Measurements from ENCODE around the gene HSD17B12.

Gene HSD17B12

DNA sequence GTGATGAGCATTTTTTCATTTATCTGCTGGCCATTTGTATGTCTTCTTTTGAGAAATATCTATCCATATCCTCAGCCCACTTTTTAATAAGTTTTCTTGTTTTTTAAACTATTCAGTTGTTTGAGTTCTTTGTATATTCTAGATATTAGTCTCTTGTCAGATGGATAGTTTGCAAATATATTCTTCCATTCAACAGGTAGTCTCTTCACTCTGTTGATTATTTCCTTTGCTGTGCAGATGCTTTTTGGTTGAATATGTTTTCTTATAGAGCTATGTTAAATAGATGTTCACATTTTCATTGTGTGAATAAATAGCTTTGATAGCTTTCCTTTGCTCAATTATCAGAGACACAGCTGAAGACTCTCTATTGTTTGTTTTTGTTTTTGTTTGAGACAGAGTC is 131.9 kb downstream of the HSD17B12 start:
- TF ChIP-seq, protein P1, sequence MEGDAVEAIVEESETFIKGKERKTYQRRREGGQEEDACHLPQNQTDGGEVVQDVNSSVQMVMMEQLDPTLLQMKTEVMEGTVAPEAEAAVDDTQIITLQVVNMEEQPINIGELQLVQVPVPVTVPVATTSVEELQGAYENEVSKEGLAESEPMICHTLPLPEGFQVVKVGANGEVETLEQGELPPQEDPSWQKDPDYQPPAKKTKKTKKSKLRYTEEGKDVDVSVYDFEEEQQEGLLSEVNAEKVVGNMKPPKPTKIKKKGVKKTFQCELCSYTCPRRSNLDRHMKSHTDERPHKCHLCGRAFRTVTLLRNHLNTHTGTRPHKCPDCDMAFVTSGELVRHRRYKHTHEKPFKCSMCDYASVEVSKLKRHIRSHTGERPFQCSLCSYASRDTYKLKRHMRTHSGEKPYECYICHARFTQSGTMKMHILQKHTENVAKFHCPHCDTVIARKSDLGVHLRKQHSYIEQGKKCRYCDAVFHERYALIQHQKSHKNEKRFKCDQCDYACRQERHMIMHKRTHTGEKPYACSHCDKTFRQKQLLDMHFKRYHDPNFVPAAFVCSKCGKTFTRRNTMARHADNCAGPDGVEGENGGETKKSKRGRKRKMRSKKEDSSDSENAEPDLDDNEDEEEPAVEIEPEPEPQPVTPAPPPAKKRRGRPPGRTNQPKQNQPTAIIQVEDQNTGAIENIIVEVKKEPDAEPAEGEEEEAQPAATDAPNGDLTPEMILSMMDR (IDR thresholded peaks at IDR 0.05; ENCODE audit: low read length): no peak
- no peak for TF ChIP-seq EZH2 (IDR thresholded peaks at IDR 0.05; ENCODE audit: borderline replicate concordance, low read length)
- Histone ChIP-seq H2AFZ (ENCODE audit: low read length) (no peak overlapping the region), H3K79me2 (ENCODE audit: insufficient read depth, low read length) (no peaks in the 10 kb centered on the region)

DNA sequence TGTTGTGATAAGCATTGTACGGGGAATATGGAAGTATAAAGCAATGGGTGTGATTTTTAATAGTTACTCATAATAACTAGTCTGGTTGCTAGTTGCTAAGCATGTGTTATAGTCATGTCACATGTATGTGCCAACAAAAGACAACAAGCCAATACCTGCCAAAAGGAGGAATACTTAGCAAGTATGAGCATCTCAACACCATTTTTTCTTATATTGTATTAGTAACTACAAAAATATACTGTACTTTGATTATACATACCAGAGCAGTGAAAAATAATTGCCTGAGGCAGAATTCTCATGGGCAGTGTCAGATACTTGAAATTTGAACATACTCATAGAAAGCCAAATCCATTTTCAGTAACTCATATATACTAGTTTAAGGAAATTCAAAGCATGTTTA is 137.7 kb downstream of the HSD17B12 start:
- H3K4me3 ChIP-seq (ENCODE audit: low read depth, low read length, poor library complexity, severe bottlenecking): no peak overlapping the region
- H3K4me2 ChIP-seq (ENCODE audit: low read length): no peak overlapping the region
- H3K27ac ChIP-seq (ENCODE audit: low read depth, low read length, poor library complexity, severe bottlenecking): no peak overlapping the region
- H4K20me1 ChIP-seq (ENCODE audit: insufficient read depth, low read length): no peaks in the 10 kb centered on the region
- H3K27me3 ChIP-seq (ENCODE audit: insufficient read depth, low read length): no peaks in the 10 kb centered on the region
- H2AFZ ChIP-seq (ENCODE audit: low read length): no peak overlapping the region
- 0 out of 2 replicates have a peak, but pooled peaks cover 4% of the 10 kb centered on the region for H3K9me3 ChIP-seq (ENCODE audit: low read length)
- no peak overlapping the region for H3K9ac ChIP-seq (ENCODE audit: low read length)
- H3K79me2 ChIP-seq (ENCODE audit: insufficient read depth, low read length): no peaks in the 10 kb centered on the region
- H3K9me2 ChIP-seq (ENCODE audit: low read depth, low read length): no peaks in the 10 kb centered on the region
- H3K36me3 ChIP-seq (ENCODE audit: insufficient read depth, low read length): peaks cover 55% of the 10 kb centered on the region
- no peaks in the 10 kb centered on the region for H3K4me1 ChIP-seq (ENCODE audit: insufficient read depth, low read length, severe bottlenecking)
- H3F3A ChIP-seq (ENCODE audit: insufficient read depth, low read length): no peaks in the 10 kb centered on the region
- no peak for TF ChIP-seq EZH2 (IDR thresholded peaks at IDR 0.05; ENCODE audit: borderline replicate concordance, low read length)
- TF ChIP-seq, protein P1 (IDR thresholded peaks at IDR 0.05; ENCODE audit: low read length): no peak

More for the DNA sequence above, 131.9 kb downstream of the HSD17B12 start:
- H3K9me3 ChIP-seq (ENCODE audit: low read length): no peaks in the 10 kb centered on the region
- H3K4me2 ChIP-seq (ENCODE audit: low read length): no peak overlapping the region
- H3K9me2 ChIP-seq (ENCODE audit: low read depth, low read length): no peaks in the 10 kb centered on the region
- peaks cover 13% of the 10 kb centered on the region for H3K36me3 ChIP-seq (ENCODE audit: insufficient read depth, low read length)
- H3K27me3 ChIP-seq (ENCODE audit: insufficient read depth, low read length): no peaks in the 10 kb centered on the region
- H4K20me1 ChIP-seq (ENCODE audit: insufficient read depth, low read length): no peaks in the 10 kb centered on the region
- H3K4me3 ChIP-seq (ENCODE audit: low read depth, low read length, poor library complexity, severe bottlenecking): no peak overlapping the region
- H3K9ac ChIP-seq (ENCODE audit: low read length): no peak overlapping the region
- no peaks in the 10 kb centered on the region for H3F3A ChIP-seq (ENCODE audit: insufficient read depth, low read length)
- H3K4me1 ChIP-seq (ENCODE audit: insufficient read depth, low read length, severe bottlenecking): no peaks in the 10 kb centered on the region
- H3K27ac ChIP-seq (ENCODE audit: low read depth, low read length, poor library complexity, severe bottlenecking): no peak overlapping the region

DNA sequence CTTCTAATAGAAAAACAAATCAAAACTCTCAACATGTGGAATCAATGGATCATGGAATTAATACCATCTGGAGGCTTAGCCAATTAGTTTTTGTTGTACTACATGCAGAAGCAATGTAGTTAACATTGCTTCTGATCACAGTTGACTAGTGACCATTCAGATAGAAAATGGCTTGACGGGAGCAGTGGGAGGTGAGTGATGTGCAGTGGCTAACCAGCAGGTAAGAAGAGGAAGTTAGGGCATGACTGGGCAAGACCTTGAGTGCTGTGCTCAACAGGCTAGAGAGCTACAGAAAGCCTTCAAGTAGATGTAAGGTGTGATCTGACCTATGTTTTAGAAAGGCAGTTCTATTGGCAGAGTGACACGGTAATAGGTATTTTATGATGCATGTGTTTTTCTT is 139.4 kb downstream of the HSD17B12 start:
- no peak overlapping the region for H3K9ac ChIP-seq (ENCODE audit: low read length)
- H3K4me3 ChIP-seq (ENCODE audit: low read depth, low read length, poor library complexity, severe bottlenecking): no peak overlapping the region
- no peaks in the 10 kb centered on the region for H3K9me2 ChIP-seq (ENCODE audit: low read depth, low read length)
- H3K27ac ChIP-seq (ENCODE audit: low read depth, low read length, poor library complexity, severe bottlenecking): no peak overlapping the region
- no peak for TF ChIP-seq EZH2 (IDR thresholded peaks at IDR 0.05; ENCODE audit: borderline replicate concordance, low read length)
- TF ChIP-seq, protein P1 (IDR thresholded peaks at IDR 0.05; ENCODE audit: low read length): no peak
- no peak overlapping the region for H3K4me2 ChIP-seq (ENCODE audit: low read length)
- H3K79me2 ChIP-seq (ENCODE audit: insufficient read depth, low read length): no peaks in the 10 kb centered on the region
- H3F3A ChIP-seq (ENCODE audit: insufficient read depth, low read length): no peaks in the 10 kb centered on the region
- H3K9me3 ChIP-seq (ENCODE audit: low read length): 0 out of 2 replicates have a peak, but pooled peaks cover 4% of the 10 kb centered on the region
- H2AFZ ChIP-seq (ENCODE audit: low read length): no peak overlapping the region
- no peaks in the 10 kb centered on the region for H3K4me1 ChIP-seq (ENCODE audit: insufficient read depth, low read length, severe bottlenecking)
- peaks cover 55% of the 10 kb centered on the region for H3K36me3 ChIP-seq (ENCODE audit: insufficient read depth, low read length)
- no peaks in the 10 kb centered on the region for H4K20me1 ChIP-seq (ENCODE audit: insufficient read depth, low read length)
- H3K27me3 ChIP-seq (ENCODE audit: insufficient read depth, low read length): no peaks in the 10 kb centered on the region

Data from OCI-LY1 (cell line).